Esophagus squamous epithelium (tissue), 4 donors: Measurements from ENCODE around the gene DGKD.

Experiments used
- POLR2A ChIP-seq, 4 donors: fragments of 450-650 bp; IDR thresholded peaks; one replicate each; pipeline ENCODE4 v1.6.1; 2017; ENCODE audit warnings: antibody characterized with exemption in 4 of 4, mild to moderate bottlenecking in 4 of 4, moderate library complexity in 3 of 4
- TF ChIP-seq, protein P1 (sequence below), 6 experiments: fragments of 450-650 bp in 4 of 6; fragments of 200-600 bp in 2 of 6; sonication (generic) in 2 of 6; IDR thresholded peaks; one replicate each; pipeline ENCODE4 v1.5.1; 2016 to 2019; ENCODE audit warnings: antibody characterized with exemption in 6 of 6, mild to moderate bottlenecking in 4 of 6, moderate library complexity in 4 of 6

DNA sequence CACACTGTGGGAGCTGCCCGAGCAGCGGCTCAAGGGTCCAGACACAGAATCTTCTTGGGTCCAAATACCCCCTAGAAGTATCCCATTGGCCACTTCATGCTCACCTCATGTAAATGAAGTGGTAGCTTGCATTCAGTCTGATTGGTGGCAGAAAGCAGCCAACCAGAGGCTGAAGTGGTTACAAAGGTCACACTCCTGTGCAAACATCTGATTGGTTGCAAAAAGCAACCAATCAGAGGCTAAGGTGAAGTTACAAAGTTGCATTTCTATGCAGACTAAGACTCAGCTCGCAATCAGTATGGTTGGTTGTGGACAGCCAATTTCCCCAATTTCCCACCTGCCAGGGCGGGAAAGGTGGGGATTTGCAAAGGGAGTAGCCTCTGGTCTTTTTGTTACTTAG, 94.3 kb downstream of the DGKD start:
- TF ChIP-seq, protein P1, sequence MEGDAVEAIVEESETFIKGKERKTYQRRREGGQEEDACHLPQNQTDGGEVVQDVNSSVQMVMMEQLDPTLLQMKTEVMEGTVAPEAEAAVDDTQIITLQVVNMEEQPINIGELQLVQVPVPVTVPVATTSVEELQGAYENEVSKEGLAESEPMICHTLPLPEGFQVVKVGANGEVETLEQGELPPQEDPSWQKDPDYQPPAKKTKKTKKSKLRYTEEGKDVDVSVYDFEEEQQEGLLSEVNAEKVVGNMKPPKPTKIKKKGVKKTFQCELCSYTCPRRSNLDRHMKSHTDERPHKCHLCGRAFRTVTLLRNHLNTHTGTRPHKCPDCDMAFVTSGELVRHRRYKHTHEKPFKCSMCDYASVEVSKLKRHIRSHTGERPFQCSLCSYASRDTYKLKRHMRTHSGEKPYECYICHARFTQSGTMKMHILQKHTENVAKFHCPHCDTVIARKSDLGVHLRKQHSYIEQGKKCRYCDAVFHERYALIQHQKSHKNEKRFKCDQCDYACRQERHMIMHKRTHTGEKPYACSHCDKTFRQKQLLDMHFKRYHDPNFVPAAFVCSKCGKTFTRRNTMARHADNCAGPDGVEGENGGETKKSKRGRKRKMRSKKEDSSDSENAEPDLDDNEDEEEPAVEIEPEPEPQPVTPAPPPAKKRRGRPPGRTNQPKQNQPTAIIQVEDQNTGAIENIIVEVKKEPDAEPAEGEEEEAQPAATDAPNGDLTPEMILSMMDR (IDR thresholded peaks at IDR 0.05): no peak
- no peak for TF ChIP-seq POLR2A (IDR thresholded peaks at IDR 0.05)
